HepG2 (cell line): ENCODE data around the gene GRAMD2A. TPM values are rescaled to one million over a fixed set of nuclear protein-coding genes. Genes with fewer than 3 reads are reported as not detected.
A peak's percentile ranks its signal among the peaks of the same experiment; 100 is the strongest.

Experiments used
- AGO1 ChIP-seq: fragments of 200-400 bp; formaldehyde crosslinking; IDR thresholded peaks from 2 replicates; pipeline ENCODE4 v1.6.1; 2017; ENCODE audit warnings: mild to moderate bottlenecking, low read depth, low read length, moderate library complexity; ENCODE audit not compliant: poor library complexity, severe bottlenecking
- DNMT1 ChIP-seq: sonication (generic); formaldehyde crosslinking; IDR thresholded peaks from 2 replicates; pipeline ENCODE4 v1.5.1; 2020; ENCODE audit warnings: mild to moderate bottlenecking, missing genetic modification reagents
- GPN1 ChIP-seq: sonication (generic); formaldehyde crosslinking; IDR thresholded peaks from 2 replicates; pipeline ENCODE4 v1.5.1; 2020; ENCODE audit warnings: missing genetic modification reagents, borderline replicate concordance
- HOXA3 ChIP-seq: sonication (generic); formaldehyde crosslinking; IDR thresholded peaks from 2 replicates; pipeline ENCODE4 v1.5.0; 2020; ENCODE audit warnings: missing genetic modification reagents
- MEIS2 ChIP-seq: sonication (generic); formaldehyde crosslinking; IDR thresholded peaks from 2 replicates; pipeline ENCODE4 v1.9.0; 2021; ENCODE audit warnings: mild to moderate bottlenecking, missing genetic modification reagents
- NFKBIZ ChIP-seq: IDR thresholded peaks from 2 replicates; pipeline ENCODE4 v1.6.1; 2018; ENCODE audit warnings: missing genetic modification reagents, missing compliant biosample characterization
- NFRKB ChIP-seq: fragments of 450-650 bp; IDR thresholded peaks from 2 replicates; pipeline ENCODE4 v1.6.1; 2017
- NR3C1 ChIP-seq: sonication (generic); formaldehyde crosslinking; IDR thresholded peaks from 2 replicates; pipeline ENCODE4 v1.4.0; 2020; ENCODE audit warnings: missing genetic modification reagents
- PCBP2 ChIP-seq: fragments of 200-400 bp; formaldehyde crosslinking; optimal IDR thresholded peaks from 2 replicates; pipeline ENCODE3; 2018; ENCODE audit warnings: low read length, low read depth; ENCODE audit not compliant: poor library complexity, severe bottlenecking
- PLRG1 ChIP-seq: fragments of 450-650 bp; conservative IDR thresholded peaks from 2 replicates; pipeline ENCODE4 v1.6.1; 2016
- RELA ChIP-seq: sonication (generic); formaldehyde crosslinking; IDR thresholded peaks from 2 replicates; pipeline ENCODE4 v1.4.0; 2020; ENCODE audit warnings: missing genetic modification reagents
- SAP130 ChIP-seq: IDR thresholded peaks from 2 replicates; pipeline ENCODE4 v1.6.1; 2016; ENCODE audit warnings: low read depth
- SRSF1 ChIP-seq: fragments of 200-400 bp; formaldehyde crosslinking; optimal IDR thresholded peaks from 2 replicates; pipeline ENCODE3; 2017; ENCODE audit warnings: mild to moderate bottlenecking, low read depth, low read length, moderate library complexity
- TSC22D2 ChIP-seq: sonication (generic); formaldehyde crosslinking; IDR thresholded peaks from 2 replicates; pipeline ENCODE4 v1.5.1; 2020; ENCODE audit warnings: missing genetic modification reagents, mild to moderate bottlenecking, borderline replicate concordance
- ZFP90 ChIP-seq: sonication (generic); formaldehyde crosslinking; IDR thresholded peaks from 2 replicates; pipeline ENCODE4 v1.8.0; 2022; ENCODE audit warnings: missing genetic modification reagents, mild to moderate bottlenecking, inconsistent platforms, borderline replicate concordance
- ZNF382 ChIP-seq: sonication (generic); formaldehyde crosslinking; IDR thresholded peaks from 2 replicates; pipeline ENCODE4 v1.5.0; 2020; ENCODE audit warnings: missing genetic modification reagents, mild to moderate bottlenecking, borderline replicate concordance
- ZNF614 ChIP-seq: IDR thresholded peaks from 2 replicates; pipeline ENCODE4 v1.6.1; 2018; ENCODE audit warnings: missing biosample characterization, missing genetic modification reagents, inconsistent platforms, borderline replicate concordance
- ZNF766 ChIP-seq: sonication (generic); formaldehyde crosslinking; IDR thresholded peaks from 2 replicates; pipeline ENCODE4 v1.5.0; 2020; ENCODE audit warnings: missing genetic modification reagents, borderline replicate concordance
- ZNF773 ChIP-seq: sonication (generic); formaldehyde crosslinking; IDR thresholded peaks from 2 replicates; pipeline ENCODE4 v1.4.0; 2020; ENCODE audit warnings: missing genetic modification reagents, borderline replicate concordance
- ZSCAN29 ChIP-seq: sonication (generic); formaldehyde crosslinking; conservative IDR thresholded peaks from 2 replicates; pipeline ENCODE4 v1.4.0; 2020; ENCODE audit warnings: mild to moderate bottlenecking, missing genetic modification reagents
- polyA plus RNA-seq, 8 experiments: library from polyadenylated mRNA; depleted of rRNA in 3 of 8; stranded (reverse) in 7 of 8; unstranded in 1 of 8; fragments of >200 nt; fragmentation: Illumina TruSeq in 4 of 8; extraction: Trizol in 4 of 8; gene quantifications; 2 replicates each; pipeline versions ENCODE4 v1.2.1 to v1.2.3, GENCODE V29; 2011 to 2016; ENCODE audit warnings: low read depth in 4 of 8, missing spikeins in 1 of 8, mixed read lengths in 1 of 8; ENCODE audit not compliant: insufficient read depth in 1 of 8
- total RNA-seq, 5 experiments: library from RNA; depleted of rRNA; stranded (reverse); fragments of >200 nt; fragmentation: Illumina TruSeq; extraction: Trizol; gene quantifications; 2 replicates each; pipeline ENCODE4 v1.2.3, GENCODE V29; 2016; ENCODE audit warnings: low read depth in 1 of 5
- TF ChIP-seq, protein P1 (sequence below): sonication (generic); formaldehyde crosslinking; IDR thresholded peaks from 2 replicates; pipeline ENCODE4 v1.5.1; 2020; ENCODE audit warnings: mild to moderate bottlenecking, missing genetic modification reagents, moderate library complexity

GRAMD2A gene
- total and polyA plus RNA-seq, 2 of the 13 experiments (the other 11 are each of a cell fraction or from before 2014, with no cell fraction given) = 0.04 TPM; not detected in 1

DNA sequence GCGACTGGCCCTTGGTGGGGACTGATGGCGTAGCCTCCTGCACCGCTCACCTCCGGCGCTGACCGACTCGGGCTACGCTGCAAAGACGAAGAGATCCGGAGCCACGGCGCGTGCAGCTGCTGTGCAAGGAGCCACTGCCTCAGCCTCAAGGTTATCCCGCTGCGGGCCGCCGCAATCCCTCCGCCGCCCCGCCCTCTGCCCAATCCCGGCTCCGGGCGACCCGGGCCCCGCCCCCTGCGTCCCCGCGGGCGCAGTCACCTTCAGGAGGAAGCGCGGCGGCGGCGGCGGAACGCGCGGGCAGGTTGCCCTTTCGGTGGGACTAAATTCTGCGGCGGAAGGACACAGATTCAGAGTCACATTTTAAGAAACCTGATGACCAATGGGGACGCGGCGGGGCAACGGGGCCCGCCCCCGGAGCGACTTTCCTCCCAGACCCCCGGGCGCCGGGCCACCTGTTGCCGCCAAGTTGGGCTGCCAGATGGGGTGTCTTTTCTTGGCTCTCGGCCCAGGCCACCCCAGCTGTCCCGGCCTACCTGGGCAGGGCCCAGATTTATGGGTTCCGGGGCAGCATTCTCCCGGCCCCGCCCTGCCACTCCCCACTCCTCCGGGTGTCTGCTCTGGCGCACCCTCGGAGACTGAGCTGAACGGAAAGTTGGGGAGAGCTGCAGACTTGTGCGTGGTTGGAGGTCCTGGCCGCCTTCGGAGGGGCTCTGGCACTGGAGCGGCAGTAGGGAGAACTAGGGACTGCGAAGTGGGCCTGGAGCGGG lies 33.7 kb upstream of the GRAMD2A start, which contains the start of gene PKM (continued):
- TF ChIP-seq AGO1 (no peak), ZNF614 (CRISPR knock-in tag) (no peak; the same call in 1 of the 2 replicates), PCBP2 (no peak), RELA (CRISPR knock-in tag) (no peak), GPN1 (CRISPR knock-in tag) (no peak), DNMT1 (CRISPR knock-in tag) (peak; percentile 31; the same call in 1 of the 2 replicates), TSC22D2 (no peak), NFRKB (no peak), HOXA3 (CRISPR knock-in tag) (peak; percentile 80), MEIS2 (CRISPR knock-in tag) (peak; percentile 57; the same call in 1 of the 2 replicates), SRSF1 (no peak), ZFP90 (CRISPR knock-in tag) (no peak; the same call in none of the 2 replicates), SAP130 (CRISPR knock-in tag) (peak; percentile 83), PLRG1 (no peak), ZNF773 (CRISPR knock-in tag) (peak; percentile 78; the same call in 1 of the 2 replicates), ZSCAN29 (CRISPR knock-in tag) (peak; percentile 76; the same call in 1 of the 2 replicates), NR3C1 (CRISPR knock-in tag) (no peak; the same call in 1 of the 2 replicates), ZNF382 (CRISPR knock-in tag) (no peak), ZNF766 (CRISPR knock-in tag) (peak; percentile 69; the same call in 1 of the 2 replicates), NFKBIZ (CRISPR knock-in tag) (no peak)
- TF ChIP-seq, protein P1, sequence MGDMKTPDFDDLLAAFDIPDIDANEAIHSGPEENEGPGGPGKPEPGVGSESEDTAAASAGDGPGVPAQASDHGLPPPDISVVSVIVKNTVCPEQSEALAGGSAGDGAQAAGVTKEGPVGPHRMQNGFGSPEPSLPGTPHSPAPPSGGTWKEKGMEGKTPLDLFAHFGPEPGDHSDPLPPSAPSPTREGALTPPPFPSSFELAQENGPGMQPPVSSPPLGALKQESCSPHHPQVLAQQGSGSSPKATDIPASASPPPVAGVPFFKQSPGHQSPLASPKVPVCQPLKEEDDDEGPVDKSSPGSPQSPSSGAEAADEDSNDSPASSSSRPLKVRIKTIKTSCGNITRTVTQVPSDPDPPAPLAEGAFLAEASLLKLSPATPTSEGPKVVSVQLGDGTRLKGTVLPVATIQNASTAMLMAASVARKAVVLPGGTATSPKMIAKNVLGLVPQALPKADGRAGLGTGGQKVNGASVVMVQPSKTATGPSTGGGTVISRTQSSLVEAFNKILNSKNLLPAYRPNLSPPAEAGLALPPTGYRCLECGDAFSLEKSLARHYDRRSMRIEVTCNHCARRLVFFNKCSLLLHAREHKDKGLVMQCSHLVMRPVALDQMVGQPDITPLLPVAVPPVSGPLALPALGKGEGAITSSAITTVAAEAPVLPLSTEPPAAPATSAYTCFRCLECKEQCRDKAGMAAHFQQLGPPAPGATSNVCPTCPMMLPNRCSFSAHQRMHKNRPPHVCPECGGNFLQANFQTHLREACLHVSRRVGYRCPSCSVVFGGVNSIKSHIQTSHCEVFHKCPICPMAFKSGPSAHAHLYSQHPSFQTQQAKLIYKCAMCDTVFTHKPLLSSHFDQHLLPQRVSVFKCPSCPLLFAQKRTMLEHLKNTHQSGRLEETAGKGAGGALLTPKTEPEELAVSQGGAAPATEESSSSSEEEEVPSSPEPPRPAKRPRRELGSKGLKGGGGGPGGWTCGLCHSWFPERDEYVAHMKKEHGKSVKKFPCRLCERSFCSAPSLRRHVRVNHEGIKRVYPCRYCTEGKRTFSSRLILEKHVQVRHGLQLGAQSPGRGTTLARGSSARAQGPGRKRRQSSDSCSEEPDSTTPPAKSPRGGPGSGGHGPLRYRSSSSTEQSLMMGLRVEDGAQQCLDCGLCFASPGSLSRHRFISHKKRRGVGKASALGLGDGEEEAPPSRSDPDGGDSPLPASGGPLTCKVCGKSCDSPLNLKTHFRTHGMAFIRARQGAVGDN (CRISPR knock-in tag) = peak; percentile 87
